AG04449 (cell line): ENCODE measurements around the gene KSR2.

Experiments
- CTCF ChIA-PET: fragments of 350-600 bp; formaldehyde crosslinking; extraction: SDS; loops from one replicate; lab custom pipeline; 2021; ENCODE audit warnings: antibody characterized with exemption; lab: Yijun Ruan, JAX
- POLR2A ChIA-PET: fragments of 400-600, 350-600 bp; formaldehyde crosslinking; extraction: SDS; loops from one replicate; lab custom pipeline; 2020; ENCODE audit warnings: antibody characterized with exemption, inconsistent platforms; lab: Yijun Ruan, JAX
- DNase-seq: peaks from one replicate; pipeline ENCODE4 v3.0.0-alpha.2; 2010; ENCODE audit warnings: low read depth, low spot score
- H3K4me3 ChIP-seq: 2 replicates; pipeline ENCODE4 v1.5.1; 2011; ENCODE audit warnings: low read depth, mild to moderate bottlenecking, control low read depth, low read length
- TF ChIP-seq, protein P1 (sequence below): IDR thresholded peaks from one replicate; pipeline ENCODE4 v1.5.1; 2011; ENCODE audit warnings: mild to moderate bottlenecking, moderate library complexity, low read length, control low read depth, inconsistent platforms; ENCODE audit not compliant: insufficient read depth; ENCODE audit errors: missing control alignments

The KSR2 gene

DNA sequence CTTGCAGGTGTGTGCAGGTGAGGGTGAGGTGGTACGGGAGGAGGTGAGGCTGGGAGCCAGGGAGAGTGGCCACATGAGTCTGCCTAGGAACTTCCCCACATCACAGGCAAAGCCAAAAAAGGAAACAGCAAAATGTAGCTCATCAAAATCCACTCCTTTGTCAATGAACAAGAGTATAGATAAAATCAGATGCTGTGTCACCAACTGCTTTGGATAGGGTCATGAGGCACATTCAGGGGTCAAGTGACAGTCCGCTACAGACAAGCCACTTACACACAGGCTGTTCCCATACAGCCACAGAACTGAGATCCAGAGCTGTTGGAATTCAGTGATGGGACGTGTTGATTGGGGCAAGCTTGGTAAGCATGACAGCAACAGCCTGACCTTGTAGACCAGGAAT is 507.1 kb downstream of the KSR2 start:
- ChIA-PET CTCF (no interaction called here), POLR2A (no interaction called here)
- no peak for DNase-seq
- TF ChIP-seq, protein P1, sequence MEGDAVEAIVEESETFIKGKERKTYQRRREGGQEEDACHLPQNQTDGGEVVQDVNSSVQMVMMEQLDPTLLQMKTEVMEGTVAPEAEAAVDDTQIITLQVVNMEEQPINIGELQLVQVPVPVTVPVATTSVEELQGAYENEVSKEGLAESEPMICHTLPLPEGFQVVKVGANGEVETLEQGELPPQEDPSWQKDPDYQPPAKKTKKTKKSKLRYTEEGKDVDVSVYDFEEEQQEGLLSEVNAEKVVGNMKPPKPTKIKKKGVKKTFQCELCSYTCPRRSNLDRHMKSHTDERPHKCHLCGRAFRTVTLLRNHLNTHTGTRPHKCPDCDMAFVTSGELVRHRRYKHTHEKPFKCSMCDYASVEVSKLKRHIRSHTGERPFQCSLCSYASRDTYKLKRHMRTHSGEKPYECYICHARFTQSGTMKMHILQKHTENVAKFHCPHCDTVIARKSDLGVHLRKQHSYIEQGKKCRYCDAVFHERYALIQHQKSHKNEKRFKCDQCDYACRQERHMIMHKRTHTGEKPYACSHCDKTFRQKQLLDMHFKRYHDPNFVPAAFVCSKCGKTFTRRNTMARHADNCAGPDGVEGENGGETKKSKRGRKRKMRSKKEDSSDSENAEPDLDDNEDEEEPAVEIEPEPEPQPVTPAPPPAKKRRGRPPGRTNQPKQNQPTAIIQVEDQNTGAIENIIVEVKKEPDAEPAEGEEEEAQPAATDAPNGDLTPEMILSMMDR: no peak
- H3K4me3 ChIP-seq: no peak overlapping the region

DNA sequence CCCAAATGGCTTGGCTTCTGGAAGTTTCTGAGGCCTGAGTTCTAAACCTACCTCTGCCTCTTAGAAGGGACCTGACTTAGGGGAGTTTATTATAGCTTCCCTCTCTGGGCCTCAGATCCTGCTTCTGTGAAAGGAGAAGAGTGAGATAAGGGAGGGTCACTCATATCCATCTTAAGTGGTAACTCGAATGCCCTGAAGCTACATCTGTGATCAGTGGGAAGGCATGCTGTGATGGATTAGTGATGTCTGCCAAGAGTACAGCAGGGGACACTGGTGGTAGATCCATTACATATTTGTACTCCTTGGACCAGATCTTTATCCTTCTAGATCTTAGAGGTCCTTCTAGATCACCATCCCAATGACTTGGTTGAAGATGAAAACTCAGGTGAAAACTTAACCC is 509.6 kb downstream of the KSR2 start:
- TF ChIP-seq, protein P1: no peak
- ChIA-PET POLR2A (no interaction called here), CTCF (interaction anchor here (0.7 kb wide), 1 partner anchor 21 kb away, joined by 3 read pairs; no protein-coding TSS in a partner anchor)
- no peak for DNase-seq
- H3K4me3 ChIP-seq: no peak overlapping the region

DNA sequence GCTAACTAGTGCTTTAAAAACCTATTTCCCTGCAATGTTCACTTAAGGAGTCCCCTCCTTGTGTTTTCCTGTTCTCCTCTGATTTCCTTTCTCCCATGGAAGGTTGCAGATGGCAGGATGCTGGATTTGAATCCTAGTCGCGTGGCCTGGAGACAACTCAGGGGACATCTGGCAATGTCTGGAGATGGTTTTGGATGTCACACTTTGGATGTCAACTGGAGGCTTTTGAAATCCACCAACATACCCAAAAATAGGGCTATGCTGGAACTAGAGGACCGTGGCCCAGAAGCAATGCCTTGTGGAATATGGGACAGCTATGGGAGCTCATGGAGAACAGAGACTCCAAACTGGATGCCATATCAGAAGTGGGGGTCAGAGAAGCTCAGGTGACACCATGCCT is 511.6 kb downstream of the KSR2 start:
- H3K4me3 ChIP-seq: no peak overlapping the region
- ChIA-PET POLR2A (no interaction called here), CTCF (no interaction called here)
- no peak for DNase-seq
- TF ChIP-seq, protein P1: no peak

DNA sequence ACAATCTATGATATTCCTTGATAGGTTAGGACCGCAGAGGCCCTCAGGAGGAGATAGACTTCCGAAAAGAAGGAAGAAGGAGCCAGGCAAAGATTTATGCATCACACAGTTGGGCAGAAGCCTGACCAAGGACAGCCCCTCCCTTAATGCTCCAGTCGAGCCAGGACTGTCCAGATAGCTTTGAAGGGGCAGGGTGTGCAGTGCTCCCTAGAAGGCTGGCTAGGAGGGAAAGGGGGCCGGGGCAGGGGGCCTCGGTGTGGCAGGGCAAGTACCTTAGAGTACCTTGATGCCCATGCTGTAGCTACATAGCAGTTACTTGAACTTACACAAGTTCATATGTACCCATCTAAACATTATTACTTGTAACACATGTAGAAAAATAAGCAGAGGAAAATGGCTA is 512.7 kb downstream of the KSR2 start:
- no peak for DNase-seq
- H3K4me3 ChIP-seq: no peak overlapping the region
- CTCF ChIA-PET: no interaction called here
- TF ChIP-seq, protein P1: no peak
- POLR2A ChIA-PET: no interaction called here

DNA sequence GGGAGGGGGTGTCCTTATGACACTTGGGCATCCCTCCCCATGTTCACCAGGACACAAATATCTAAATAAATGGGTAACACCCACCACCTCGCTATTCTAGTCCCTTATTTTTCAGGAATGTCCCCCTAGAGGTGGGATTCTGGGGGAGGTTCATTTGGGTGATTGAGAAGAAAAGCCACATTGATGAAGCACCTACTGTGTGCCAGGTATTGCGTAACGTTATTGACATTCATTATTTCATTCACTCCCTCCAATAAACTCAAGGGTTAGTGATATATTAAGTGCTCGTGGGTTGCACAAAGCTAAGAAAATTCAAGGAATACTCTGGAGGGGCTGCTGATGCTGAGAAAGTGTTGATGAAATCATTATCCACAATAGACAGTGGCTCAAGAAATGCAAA is 514.8 kb downstream of the KSR2 start:
- H3K4me3 ChIP-seq: no peak overlapping the region
- DNase-seq: no peak
- CTCF ChIA-PET: no interaction called here
- TF ChIP-seq, protein P1: no peak
- POLR2A ChIA-PET: no interaction called here

DNA sequence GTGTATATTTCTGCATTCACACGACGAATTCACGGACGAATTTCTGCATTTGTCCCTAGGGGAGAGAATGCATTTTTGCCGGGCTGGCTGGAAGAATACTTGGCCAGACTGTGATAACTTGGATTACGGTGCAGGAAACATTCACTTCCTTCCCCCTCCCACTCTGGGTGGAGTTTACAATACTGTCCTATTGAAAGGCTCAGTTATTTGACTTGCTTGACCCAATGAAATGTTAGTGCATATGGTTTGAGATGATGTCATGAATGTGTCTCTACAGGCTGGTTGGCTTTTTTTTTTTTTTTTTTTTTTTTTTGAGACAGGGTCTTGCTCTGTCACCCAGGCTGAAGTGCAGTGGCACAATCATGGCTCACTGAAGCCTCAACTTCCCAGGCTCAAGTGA is 516.7 kb downstream of the KSR2 start:
- TF ChIP-seq, protein P1: no peak
- POLR2A ChIA-PET: no interaction called here
- no peak overlapping the region for H3K4me3 ChIP-seq
- CTCF ChIA-PET: no interaction called here
- DNase-seq: no peak
